Measurements from ENCODE around the gene AOAH. TPM values are rescaled to one million over a fixed set of nuclear protein-coding genes. Genes with fewer than 3 reads are reported as not detected.

The AOAH gene
- total RNA-seq, 4 donors from 2014 or later, result 0.68 to 12.0 (median 4.8) TPM

GRCh38 chr7:36648441-36648840 is 75.9 kb downstream of the AOAH start:
- no peaks in the 10 kb centered on the region for H3K9me3 ChIP-seq
- intact Hi-C loops (cut with DNase I), result no loop called here
- H3K36me3 ChIP-seq, result no peaks in the 10 kb centered on the region
- H3K27me3 ChIP-seq, result no peaks in the 10 kb centered on the region
- TF ChIP-seq, protein P1, sequence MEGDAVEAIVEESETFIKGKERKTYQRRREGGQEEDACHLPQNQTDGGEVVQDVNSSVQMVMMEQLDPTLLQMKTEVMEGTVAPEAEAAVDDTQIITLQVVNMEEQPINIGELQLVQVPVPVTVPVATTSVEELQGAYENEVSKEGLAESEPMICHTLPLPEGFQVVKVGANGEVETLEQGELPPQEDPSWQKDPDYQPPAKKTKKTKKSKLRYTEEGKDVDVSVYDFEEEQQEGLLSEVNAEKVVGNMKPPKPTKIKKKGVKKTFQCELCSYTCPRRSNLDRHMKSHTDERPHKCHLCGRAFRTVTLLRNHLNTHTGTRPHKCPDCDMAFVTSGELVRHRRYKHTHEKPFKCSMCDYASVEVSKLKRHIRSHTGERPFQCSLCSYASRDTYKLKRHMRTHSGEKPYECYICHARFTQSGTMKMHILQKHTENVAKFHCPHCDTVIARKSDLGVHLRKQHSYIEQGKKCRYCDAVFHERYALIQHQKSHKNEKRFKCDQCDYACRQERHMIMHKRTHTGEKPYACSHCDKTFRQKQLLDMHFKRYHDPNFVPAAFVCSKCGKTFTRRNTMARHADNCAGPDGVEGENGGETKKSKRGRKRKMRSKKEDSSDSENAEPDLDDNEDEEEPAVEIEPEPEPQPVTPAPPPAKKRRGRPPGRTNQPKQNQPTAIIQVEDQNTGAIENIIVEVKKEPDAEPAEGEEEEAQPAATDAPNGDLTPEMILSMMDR (IDR thresholded peaks at IDR 0.05), result no peak
- no peak for TF ChIP-seq POLR2A (IDR thresholded peaks at IDR 0.05)
- H3K4me3 ChIP-seq, result no peak overlapping the region
- no peak for DNase-seq
- no peaks in the 10 kb centered on the region for H3K4me1 ChIP-seq
- H3K27ac ChIP-seq, result no peak overlapping the region

GRCh38 chr7:36644625-36645422 is 79.5 kb downstream of the AOAH start:
- WGBS, 2 donors, result 39 to 41% methylated on average over 3 to 4 of the region's 4 CpGs
- no peak for DNase-seq
- no peak for TF ChIP-seq POLR2A (IDR thresholded peaks at IDR 0.05)
- TF ChIP-seq, protein P1 (IDR thresholded peaks at IDR 0.05), result no peak

GRCh38 chr7:36642414-36642813 is 81.9 kb downstream of the AOAH start:
- 86 to 90% methylated on average over 4 of the region's 4 CpGs for WGBS, 2 donors

More at GRCh38 chr7:36644625-36645422, 79.5 kb downstream of the AOAH start:
- intact Hi-C loops (cut with DNase I), result no loop called here
- H3K4me3 ChIP-seq, result no peak overlapping the region
- H3K27ac ChIP-seq, result no peak overlapping the region
- no peaks in the 10 kb centered on the region for H3K4me1 ChIP-seq
- no peaks in the 10 kb centered on the region for H3K36me3 ChIP-seq
- H3K27me3 ChIP-seq, result no peaks in the 10 kb centered on the region
- no peaks in the 10 kb centered on the region for H3K9me3 ChIP-seq

DNA sequence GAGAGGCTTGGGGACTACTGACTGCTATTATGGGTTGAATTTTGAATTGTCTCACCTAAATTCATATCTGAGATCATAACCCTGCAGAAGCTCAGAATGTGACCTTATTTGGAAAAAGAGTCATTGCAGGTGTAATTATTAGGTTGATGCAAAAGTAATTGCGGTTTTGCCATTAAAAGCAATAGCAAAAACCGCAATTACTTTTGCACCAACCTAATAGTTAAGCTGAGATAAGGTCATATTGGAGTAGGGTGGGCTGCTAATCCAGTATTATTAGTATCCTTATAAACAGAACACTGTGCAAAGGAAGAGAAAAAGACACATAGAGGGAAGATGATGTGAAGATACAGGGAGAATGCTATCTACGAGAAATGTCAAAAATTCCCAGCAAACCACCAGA is 82.3 kb downstream of the AOAH start:
- no peaks in the 10 kb centered on the region for H3K27me3 ChIP-seq
- H3K27ac ChIP-seq, result no peak overlapping the region
- intact Hi-C loops (cut with DNase I), result no loop called here
- TF ChIP-seq POLR2A (IDR thresholded peaks at IDR 0.05), result no peak
- TF ChIP-seq, protein P1 (IDR thresholded peaks at IDR 0.05), result no peak
- 97 to 99% methylated on average over 3 of the region's 3 CpGs for WGBS, 2 donors
- no peaks in the 10 kb centered on the region for H3K36me3 ChIP-seq
- H3K4me1 ChIP-seq, result no peaks in the 10 kb centered on the region
- DNase-seq, result no peak
- H3K9me3 ChIP-seq, result no peaks in the 10 kb centered on the region
- H3K4me3 ChIP-seq, result no peak overlapping the region

More at GRCh38 chr7:36642414-36642813, 81.9 kb downstream of the AOAH start:
- H3K36me3 ChIP-seq, result no peaks in the 10 kb centered on the region
- no peak overlapping the region for H3K4me3 ChIP-seq
- H3K27ac ChIP-seq, result no peak overlapping the region
- intact Hi-C loops (cut with DNase I), result no loop called here
- no peaks in the 10 kb centered on the region for H3K9me3 ChIP-seq
- DNase-seq, result no peak
- no peaks in the 10 kb centered on the region for H3K27me3 ChIP-seq
- no peak for TF ChIP-seq POLR2A (IDR thresholded peaks at IDR 0.05)
- TF ChIP-seq, protein P1 (IDR thresholded peaks at IDR 0.05), result no peak
- H3K4me1 ChIP-seq, result no peaks in the 10 kb centered on the region

DNA sequence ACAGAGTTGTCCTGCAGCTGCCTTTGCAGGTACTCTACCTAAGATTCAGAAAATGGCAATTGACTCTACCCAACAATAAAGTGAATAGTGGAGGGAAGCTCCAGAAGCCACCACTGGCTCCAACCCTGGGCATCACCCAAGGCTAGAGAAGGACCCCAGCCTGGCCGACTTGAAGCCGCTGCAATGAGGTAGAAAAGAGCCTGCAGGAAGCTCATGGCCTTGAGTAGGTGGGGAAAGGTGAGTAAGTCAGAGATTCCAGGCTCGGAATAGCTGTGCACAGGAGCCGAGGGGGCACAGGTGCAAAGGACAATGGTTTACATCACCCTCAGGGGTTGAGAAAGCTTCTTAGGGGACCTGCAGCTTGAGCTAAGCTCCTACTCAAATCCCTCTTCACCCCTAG is 83.6 kb downstream of the AOAH start:
- TF ChIP-seq POLR2A (IDR thresholded peaks at IDR 0.05), result no peak
- TF ChIP-seq, protein P1 (IDR thresholded peaks at IDR 0.05), result no peak
- intact Hi-C loops (cut with DNase I), result no loop called here
- 85 to 86% methylated on average over 4 of the region's 4 CpGs for WGBS, 2 donors
- Histone ChIP-seq H3K36me3 (no peaks in the 10 kb centered on the region), H3K4me3 (no peak overlapping the region), H3K27me3 (no peaks in the 10 kb centered on the region), H3K4me1 (no peaks in the 10 kb centered on the region), H3K9me3 (no peaks in the 10 kb centered on the region), H3K27ac (no peak overlapping the region)
- no peak for DNase-seq

Measured in esophagus squamous epithelium (tissue), 5 donors.